Heart left ventricle (tissue), 13 donors: ENCODE data around the gene CLN6.

Experiments used
- CTCF ChIP-seq, 12 donors: fragments of 200-600 bp; sonication (generic) in 4 of 12; IDR thresholded peaks; one replicate each; pipeline versions ENCODE4 v1.5.0 to v1.8.0; 2018 to 2022; ENCODE audit warnings: antibody characterized with exemption in 12 of 12, mild to moderate bottlenecking in 5 of 12
- POLR2A ChIP-seq, 2 donors: fragments of 450-650 bp; IDR thresholded peaks; one replicate each; pipeline ENCODE4 v1.6.1; 2017; ENCODE audit warnings: antibody characterized with exemption in 2 of 2, mild to moderate bottlenecking in 2 of 2, moderate library complexity in 2 of 2
- donor health status: ischemic (EF 13 %, LVEDD 7.1; RV severe dilation, severe dysfunction).
- donor health status: DM: no; HTN: yes; CAD: no.
- donor health status: DM: no; HTN: no; CAD: no.
- donor health status: ischemic (EF 25% LVEDD 6.9; RV normal size, moderate dysfunction).
- donor health status: ischemic (EF 25% LVEDD 5.7; RV mildly dilated, moderate dysfunction).
- donor health status: ischemic (EF 35%, LVEDD 5.7; RV mildly dilated, moderate dysfunction).
- donor health status: nonischemic (EF 11% LVEDD 7.7; RV severe dilation, severe dysfunction).
- donor health status: DM: yes; HTN: yes; CAD: no.
- donor health status: PGD.
- donor health status: ischemic (EF 29% LVEDD 5.4; RV normal size, mild dysfunction).
- donor health status: nonischemic (EF 23%, LVEDD 6.1; RV moderate dilation, normal function).

- TF ChIP-seq CTCF (IDR thresholded peaks at IDR 0.05) (no peak), POLR2A (IDR thresholded peaks at IDR 0.05) (no peak)
Observed at GRCh38 chr15:68211656-68212320, 17.7 kb downstream of the CLN6 start.
